ENCODE measurements around the gene NMRK1. TPM values are rescaled to one million over a fixed set of nuclear protein-coding genes. Genes with fewer than 3 reads are reported as not detected.

Gene NMRK1
- total and polyA plus RNA-seq, 7 donors = 10.6 to 33.1 (median 23.3) TPM

DNA sequence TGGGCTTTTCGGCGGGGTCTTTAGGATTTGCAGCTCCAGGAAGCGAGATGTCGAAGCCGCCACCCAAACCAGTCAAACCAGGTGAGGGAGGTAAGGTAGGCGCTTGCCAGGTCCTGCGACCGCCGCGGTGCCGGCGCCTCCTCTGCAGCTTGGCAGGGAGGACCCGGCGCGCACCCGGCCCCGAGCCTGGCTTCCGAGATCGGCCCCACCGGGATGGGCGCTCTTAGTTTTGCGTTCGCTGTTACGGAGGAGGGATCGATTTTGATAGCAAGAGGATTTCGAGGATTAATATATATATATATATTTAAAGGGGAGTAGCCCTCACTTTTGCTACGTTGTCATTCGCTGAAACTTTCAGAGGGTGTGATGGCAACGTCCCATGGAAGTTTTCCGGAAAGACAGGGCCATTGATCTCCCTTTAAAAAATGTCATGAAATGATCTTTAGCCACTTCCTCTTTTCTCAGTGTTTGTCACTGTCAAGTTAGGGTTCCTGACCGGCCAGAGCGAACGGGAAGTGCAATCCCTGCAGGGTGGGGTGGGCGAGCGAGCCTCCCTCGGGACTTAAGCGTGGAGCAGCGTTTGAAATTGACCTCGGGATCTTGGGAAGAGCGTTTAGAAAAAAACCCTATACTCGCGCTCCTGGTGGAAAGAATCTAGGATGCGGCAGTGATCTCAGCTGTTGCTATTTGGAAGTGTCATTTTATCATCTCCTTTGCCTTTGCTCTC lies 854 bp upstream of the NMRK1 start:
- intact Hi-C loops (cut with DNase I) = loop anchor here (2.0 to 5.0 kb wide), 3 partner anchors 20 to 137 kb away; partner anchors contain the start of genes C9orf40 (in 1 of the 2) and CARNMT1 (in 1 of the 2)
- Histone ChIP-seq H3K27ac (peak overlapping the region; percentile 96), H3K4me3 (peak overlapping the region; percentile 90), H3K9me3 (no peaks in the 10 kb centered on the region), H3K36me3 (ENCODE audit: insufficient read depth in 1 of 2, low read depth in 1 of 2) (no peaks in the 10 kb centered on the region), H3K4me1 (peaks cover 21% of the 10 kb centered on the region), H3K27me3 (ENCODE audit: insufficient read depth in 3 of 3, low read length in 2 of 3) (no peaks in the 10 kb centered on the region)
- 0 to 1% (median 0%) methylated on average over 41 to 43 of the region's 43 CpGs for WGBS, 3 donors
- TF ChIP-seq, protein P1, sequence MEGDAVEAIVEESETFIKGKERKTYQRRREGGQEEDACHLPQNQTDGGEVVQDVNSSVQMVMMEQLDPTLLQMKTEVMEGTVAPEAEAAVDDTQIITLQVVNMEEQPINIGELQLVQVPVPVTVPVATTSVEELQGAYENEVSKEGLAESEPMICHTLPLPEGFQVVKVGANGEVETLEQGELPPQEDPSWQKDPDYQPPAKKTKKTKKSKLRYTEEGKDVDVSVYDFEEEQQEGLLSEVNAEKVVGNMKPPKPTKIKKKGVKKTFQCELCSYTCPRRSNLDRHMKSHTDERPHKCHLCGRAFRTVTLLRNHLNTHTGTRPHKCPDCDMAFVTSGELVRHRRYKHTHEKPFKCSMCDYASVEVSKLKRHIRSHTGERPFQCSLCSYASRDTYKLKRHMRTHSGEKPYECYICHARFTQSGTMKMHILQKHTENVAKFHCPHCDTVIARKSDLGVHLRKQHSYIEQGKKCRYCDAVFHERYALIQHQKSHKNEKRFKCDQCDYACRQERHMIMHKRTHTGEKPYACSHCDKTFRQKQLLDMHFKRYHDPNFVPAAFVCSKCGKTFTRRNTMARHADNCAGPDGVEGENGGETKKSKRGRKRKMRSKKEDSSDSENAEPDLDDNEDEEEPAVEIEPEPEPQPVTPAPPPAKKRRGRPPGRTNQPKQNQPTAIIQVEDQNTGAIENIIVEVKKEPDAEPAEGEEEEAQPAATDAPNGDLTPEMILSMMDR (IDR thresholded peaks at IDR 0.05) = peak; percentile 46
- ATAC-seq (peak; percentile 10 to 46 (median 18)), DNase-seq (peak; percentile 71 to 83)

DNA sequence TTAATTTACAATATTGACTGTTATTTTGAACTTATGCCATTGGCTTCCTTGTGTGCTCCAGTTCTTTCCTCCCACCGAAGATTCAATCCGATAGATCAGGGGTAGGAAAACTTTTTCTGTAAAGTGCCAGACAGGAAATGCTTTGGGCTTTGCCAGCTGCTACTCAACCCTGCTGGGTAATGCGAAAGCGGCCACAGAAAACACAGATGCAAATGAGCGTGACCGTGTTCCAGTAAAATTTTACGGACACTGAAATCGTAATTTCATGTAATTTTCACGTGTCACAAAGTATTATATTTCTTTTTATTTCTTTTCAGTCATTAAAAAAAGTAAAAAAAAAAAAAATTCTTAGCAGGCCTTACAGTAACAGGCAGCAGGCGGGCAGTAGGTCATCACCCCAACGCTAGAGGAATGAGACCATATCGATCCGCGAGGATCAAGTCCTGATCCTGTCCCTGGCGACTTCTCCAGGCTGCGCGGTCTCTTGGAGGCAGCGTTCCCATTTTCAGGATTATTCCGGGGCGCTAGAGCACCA lies 599 bp downstream of the NMRK1 start:
- peak overlapping the region; percentile 96 for H3K27ac ChIP-seq
- intact Hi-C loops (cut with DNase I) = loop anchor here (1.0 to 5.0 kb wide), 3 partner anchors 59 to 135 kb away; partner anchors contain the start of genes CARNMT1 (in 2 of the 2) and C9orf40 (in 1 of the 2)
- no peaks in the 10 kb centered on the region for H3K9me3 ChIP-seq
- H3K36me3 ChIP-seq (ENCODE audit: insufficient read depth in 1 of 2, low read depth in 1 of 2) = peaks cover 0 to 5% of the 10 kb centered on the region in 2 donors
- peak; percentile 30 to 62 (median 48) for ATAC-seq
- 1 to 3% (median 2%) methylated on average over 20 of the region's 20 CpGs for WGBS, 3 donors
- peak overlapping the region; percentile 90 for H3K4me3 ChIP-seq
- H3K4me1 ChIP-seq = peaks cover 32% of the 10 kb centered on the region
- TF ChIP-seq, protein P1 (IDR thresholded peaks at IDR 0.05) = no peak
- H3K27me3 ChIP-seq (ENCODE audit: insufficient read depth in 3 of 3, low read length in 2 of 3) = no peaks in the 10 kb centered on the region
- DNase-seq = peak in 1 of 2 donors; percentile 31

DNA sequence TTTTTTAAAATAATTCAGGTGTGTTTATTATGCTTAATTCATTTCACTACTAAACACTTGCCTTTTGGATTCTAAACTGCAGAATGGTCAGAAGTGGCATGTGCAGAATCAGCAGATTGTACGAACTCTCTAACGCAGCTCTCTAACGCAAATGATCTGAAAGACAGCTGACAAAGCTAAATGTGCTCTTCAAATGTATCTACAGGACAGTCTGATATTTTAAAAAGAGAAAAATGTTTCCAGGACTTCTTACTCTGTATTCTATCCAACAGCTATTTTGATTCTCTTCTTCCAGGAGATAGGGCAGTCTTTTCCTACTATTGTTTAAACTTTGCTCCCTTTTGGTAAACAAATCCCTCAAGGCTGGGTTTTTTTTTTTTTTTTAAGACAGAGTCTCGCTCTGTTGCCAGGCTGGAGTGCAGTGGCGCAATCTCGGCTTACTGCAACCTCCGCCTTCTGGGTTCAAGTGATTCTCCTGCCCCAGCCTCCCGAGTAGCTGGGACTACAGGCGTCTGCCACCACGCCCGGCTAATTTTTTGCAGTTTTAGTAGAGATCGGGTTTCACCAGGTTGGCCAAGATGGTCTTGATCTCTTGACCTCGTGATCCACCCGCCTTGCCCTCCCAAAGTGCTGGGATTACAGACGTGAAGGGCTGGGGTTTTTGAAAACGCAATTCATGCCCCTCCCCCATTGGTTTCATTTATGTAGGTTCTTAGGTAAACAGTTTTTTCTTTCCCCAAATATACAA lies 1.2 kb downstream of the NMRK1 start:
- Histone ChIP-seq H3K4me3 (peak overlapping the region; percentile 90), H3K4me1 (peaks cover 28% of the 10 kb centered on the region), H3K9me3 (no peaks in the 10 kb centered on the region), H3K27ac (peak overlapping the region; percentile 96), H3K36me3 (ENCODE audit: insufficient read depth in 1 of 2, low read depth in 1 of 2) (peaks cover 0 to 12% of the 10 kb centered on the region in 2 donors), H3K27me3 (ENCODE audit: insufficient read depth in 3 of 3, low read length in 2 of 3) (no peaks in the 10 kb centered on the region)
- 10 to 36% (median 19%) methylated on average over 16 of the region's 16 CpGs for WGBS, 3 donors
- intact Hi-C loops (cut with DNase I) = loop anchor here (1.0 to 5.0 kb wide), 3 partner anchors 58 to 134 kb away; partner anchors contain the start of genes CARNMT1 (in 2 of the 2) and C9orf40 (in 1 of the 2)
- TF ChIP-seq, protein P1 (IDR thresholded peaks at IDR 0.05) = no peak
- DNase-seq (peak in 1 of 2 donors; percentile 29), ATAC-seq (no peak)

GRCh38 chr9:75085640-75086039 lies 2.3 kb downstream of the NMRK1 start:
- TF ChIP-seq, protein P1 (IDR thresholded peaks at IDR 0.05) = no peak
- Histone ChIP-seq H3K27me3 (ENCODE audit: insufficient read depth in 3 of 3, low read length in 2 of 3) (no peaks in the 10 kb centered on the region), H3K27ac (peak overlapping the region; percentile 96), H3K9me3 (no peaks in the 10 kb centered on the region), H3K36me3 (ENCODE audit: insufficient read depth in 1 of 2, low read depth in 1 of 2) (peaks cover 0 to 23% of the 10 kb centered on the region in 2 donors), H3K4me3 (peak overlapping the region; percentile 90), H3K4me1 (peaks cover 27% of the 10 kb centered on the region)
- DNase-seq (no peak), ATAC-seq (no peak)
- intact Hi-C loops (cut with DNase I) = loop anchor here in 1 of 2 donors (5.0 kb wide), 2 partner anchors 58 to 133 kb away; partner anchors contain the start of genes C9orf40 and CARNMT1
- WGBS, 3 donors = 93 to 100% (median 100%) methylated on average over 1 of the region's 1 CpG

Data from psoas muscle (tissue), 8 donors.